ENCODE results near the gene SLC9A7.

The SLC9A7 gene

DNA sequence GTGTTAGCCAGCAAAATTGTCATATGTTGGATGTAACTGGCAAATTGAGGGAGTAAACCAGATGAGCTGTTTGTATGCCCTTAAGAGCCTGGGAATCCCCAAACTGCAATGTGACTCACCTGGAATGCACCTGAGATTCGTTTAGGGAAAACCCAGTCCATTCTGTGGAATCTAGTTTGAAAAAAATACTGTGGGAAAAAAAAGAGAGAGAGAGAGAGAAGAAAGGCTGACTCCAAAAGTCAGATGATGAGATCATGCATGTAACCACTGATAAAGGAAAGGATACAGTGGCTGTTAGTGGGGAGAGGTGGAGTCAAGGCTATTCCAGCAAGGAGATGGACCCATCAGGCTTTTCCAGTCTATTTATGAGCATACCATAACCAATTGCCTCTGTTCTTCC is 48.5 kb downstream of the SLC9A7 start:
- no peak for DNase-seq
- intact Hi-C loops (cut with DNase I), result no loop called here

DNA sequence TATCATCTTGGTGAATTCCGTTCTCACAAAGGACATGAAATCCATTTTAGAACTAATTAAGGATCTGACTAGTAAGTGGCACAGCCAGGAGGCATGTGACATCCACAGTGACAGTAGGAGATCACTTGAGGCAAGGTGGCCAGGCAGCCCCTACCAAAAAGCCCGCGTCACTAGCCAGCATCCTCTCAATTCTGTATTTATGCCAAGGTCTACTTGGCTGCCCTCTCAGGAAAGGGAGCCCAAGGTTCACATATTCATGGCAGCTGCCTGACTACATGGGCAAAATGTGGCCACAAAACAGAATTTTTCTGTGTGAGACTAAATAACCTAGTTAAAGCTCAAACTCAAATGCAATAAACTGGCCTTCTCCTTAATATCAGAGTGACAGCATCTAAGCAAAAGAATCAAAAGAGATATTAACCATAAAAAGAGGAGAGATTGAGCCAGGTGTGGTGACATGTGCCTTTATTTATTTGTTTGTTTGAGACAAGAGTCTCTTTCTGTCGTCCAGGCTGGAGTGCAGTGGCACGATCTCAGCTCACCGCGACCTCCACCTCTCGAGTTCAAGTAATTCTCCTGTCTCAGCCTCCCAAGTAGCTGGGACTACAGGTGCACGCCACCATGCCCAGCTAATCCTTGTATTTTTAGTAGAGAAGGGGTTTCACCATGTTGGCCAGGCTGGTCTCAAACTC is 51.5 kb downstream of the SLC9A7 start:
- DNase-seq, result no peak
- intact Hi-C loops (cut with DNase I), result no loop called here

DNA sequence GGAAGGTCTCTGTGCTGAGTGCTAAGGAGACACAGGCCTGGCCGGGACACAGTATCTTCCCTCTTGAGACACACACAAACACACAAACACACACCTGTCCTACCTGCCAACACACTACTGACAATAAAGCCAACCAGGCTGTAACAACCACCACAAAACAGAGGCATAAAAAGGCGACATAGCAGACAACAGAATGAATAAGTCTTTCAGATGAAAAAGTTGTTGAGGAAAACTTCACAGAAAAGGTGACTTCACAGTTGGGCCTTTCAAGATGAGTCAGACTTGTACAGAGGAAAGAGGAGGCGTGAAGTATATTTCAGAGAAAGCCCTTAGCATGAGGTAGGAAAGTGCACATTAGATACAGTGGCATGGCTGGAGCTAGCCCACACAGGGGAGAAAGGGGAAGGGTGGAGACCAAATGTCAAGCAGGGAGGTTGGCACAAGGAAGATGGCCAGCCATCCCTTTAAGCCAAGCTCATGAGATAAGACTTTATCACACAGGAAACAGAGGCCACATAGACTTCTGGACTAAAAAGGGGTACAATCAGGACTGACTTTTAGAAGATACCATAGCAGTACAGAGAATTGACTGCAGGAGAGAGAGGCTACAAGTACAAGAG is 54.0 kb downstream of the SLC9A7 start:
- intact Hi-C loops (cut with DNase I), result no loop called here
- DNase-seq, result no peak

DNA sequence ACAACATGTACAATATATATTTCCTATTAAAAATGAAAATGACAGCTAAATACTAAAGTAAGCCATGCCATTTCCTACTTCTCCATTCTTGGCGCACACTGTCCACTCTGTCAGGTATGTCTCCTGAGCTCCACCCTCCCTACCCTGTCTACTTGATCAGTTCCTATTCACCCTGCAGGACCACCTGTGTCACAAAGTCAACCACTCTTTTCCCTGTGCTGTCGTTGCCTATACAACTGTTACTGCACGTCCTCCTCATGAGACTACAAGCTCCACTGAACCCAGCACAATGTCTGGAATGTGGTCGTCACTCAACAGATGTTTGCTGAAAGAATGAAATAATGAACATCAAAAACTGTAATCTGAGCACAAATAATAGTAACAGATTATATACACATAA is 54.9 kb downstream of the SLC9A7 start:
- no peak for DNase-seq
- intact Hi-C loops (cut with DNase I), result no loop called here

DNA sequence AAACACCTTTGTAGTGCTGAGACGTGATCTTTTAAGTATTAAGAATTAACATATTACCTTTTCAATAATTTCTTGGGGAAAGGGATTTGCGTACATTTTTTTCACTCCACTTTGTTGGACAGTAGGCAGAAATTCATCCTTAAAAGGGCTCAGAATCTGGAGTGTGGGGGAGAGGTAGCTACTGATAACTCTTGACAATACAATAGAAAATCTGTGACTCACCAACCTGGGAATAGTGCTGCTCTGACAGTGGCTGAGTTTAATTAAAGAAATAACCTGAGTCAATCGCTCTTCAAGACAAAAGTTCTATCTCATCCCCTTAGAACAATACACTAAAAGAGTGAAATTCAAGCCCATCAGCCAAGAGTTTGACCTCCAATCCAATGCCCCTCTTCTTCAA is 60.2 kb downstream of the SLC9A7 start:
- intact Hi-C loops (cut with DNase I), result no loop called here

DNA sequence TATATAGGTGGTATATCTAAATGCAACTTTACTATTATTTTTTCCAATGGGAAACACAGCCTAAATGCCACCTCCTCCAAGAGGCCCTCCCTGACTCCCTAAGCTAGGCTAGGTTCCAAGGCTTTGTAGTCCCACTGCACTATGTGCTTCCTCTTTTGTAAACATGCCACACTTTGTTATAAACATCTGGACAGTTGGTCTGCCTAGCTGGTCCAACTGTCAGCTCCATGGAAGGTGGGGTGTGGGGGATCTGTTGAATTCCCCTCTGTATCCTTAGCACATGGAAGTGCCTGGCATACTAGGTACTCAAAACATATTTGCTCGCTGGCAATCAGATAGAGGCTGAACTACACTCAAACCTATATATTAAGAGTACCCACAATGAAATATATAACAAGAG is 63.4 kb downstream of the SLC9A7 start:
- DNase-seq, result no peak
- intact Hi-C loops (cut with DNase I), result no loop called here

More for the DNA sequence above, 60.2 kb downstream of the SLC9A7 start:
- no peak for DNase-seq

DNA sequence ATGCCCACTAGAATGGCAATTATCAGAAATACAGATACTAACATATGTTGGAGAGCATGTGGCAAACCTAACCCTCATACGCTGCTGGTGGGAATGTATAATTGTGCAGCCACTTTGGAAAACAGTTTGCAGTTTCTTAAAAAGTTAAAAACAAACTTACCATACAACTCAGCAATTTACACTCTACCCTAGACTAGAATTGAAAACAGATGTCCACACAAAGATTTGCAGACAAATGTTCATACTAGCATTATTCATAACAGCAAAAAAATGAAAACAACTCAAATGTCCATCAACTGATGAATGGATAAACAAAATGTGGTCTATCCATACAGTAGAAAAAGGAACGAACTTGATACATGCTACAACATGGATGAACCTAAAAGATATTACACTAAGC is 64.4 kb downstream of the SLC9A7 start:
- intact Hi-C loops (cut with DNase I), result no loop called here
- no peak for DNase-seq

DNA sequence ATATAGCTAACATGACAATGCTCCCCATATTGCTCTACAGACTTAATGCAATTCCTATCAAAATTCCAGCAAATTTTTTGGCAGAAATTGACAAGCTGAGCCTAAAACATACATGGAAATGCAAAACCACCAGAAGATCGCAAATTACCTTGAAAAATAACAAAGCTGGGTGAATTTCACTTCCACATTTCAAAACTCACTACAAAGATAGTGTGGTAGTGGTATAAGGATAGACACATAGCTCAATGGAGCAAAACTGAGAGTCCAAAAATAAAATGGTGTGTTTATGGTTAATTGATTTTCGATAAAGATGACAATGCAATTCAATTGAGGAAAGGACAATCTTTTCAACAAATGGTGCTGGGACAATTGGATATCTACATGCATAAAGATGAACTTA is 65.8 kb downstream of the SLC9A7 start:
- DNase-seq, result no peak
- intact Hi-C loops (cut with DNase I), result no loop called here

DNA sequence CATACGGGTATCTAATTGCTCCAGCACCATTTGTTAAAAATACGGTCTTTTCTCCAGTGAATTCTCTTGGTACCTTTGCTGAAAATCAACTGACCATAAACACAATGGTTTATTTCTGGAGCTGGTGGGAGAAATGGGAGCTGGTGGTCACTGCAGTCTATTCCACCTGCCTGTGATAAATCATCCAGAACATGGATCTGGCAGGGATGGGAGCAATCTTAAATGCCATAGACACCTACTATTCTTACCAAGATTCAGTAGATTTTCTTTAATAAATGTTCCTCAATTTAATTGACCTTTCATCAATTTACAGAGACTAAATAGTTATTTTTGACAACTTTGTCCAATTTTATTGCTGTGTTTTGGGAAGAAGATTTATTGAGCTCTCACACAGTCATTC is 68.1 kb downstream of the SLC9A7 start:
- intact Hi-C loops (cut with DNase I), result no loop called here
- no peak for DNase-seq

DNA sequence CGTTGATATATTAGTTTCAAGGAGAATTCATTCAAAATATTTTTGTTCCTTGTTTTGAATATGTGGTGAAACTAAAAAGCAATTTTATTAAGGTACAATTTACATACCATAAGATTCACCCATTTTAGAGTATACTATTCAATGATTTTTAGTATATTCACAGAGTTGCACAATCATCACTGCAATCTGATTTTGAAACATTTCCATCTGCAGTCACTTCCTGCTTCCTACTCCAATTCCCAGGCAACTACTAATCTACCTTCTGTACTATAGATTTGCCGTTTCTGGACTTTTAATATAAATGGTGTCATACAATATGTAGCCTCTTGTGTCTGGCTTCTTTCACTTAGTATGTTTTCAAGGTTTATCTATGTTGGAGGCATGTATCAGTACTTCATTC is 71.3 kb downstream of the SLC9A7 start:
- DNase-seq, result no peak
- intact Hi-C loops (cut with DNase I), result no loop called here

DNA sequence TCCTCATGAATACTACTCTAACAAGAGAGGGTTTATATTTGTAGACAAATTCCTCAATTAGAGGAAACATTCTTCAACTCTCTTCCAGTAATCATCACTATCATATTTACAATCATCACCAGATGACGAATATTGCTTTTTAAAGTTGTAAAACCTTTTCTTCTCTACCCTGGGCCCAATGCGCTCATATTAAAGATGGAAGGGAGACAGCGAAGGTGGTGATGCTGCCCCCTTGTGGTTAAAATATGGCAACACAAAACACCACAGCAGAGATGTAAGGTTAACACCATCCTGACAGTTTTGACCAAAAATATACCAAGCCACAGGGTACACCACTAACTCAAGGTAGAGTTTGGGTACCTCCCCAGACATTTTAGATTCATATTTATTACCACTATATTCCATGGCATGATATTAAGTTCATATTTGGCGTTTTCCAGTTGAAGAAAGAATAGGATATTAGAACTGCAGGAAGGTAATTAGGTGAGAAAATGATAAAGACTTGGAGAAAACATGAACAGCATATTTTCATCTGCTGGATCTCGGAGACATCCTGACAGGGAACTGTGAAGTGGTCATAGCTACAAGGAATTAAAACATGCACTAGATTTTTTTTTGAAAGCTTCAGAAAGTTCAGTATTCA is 72.8 kb downstream of the SLC9A7 start:
- intact Hi-C loops (cut with DNase I), result no loop called here
- peak in 2 of 10 donors; percentile 9 to 11 for DNase-seq

DNA sequence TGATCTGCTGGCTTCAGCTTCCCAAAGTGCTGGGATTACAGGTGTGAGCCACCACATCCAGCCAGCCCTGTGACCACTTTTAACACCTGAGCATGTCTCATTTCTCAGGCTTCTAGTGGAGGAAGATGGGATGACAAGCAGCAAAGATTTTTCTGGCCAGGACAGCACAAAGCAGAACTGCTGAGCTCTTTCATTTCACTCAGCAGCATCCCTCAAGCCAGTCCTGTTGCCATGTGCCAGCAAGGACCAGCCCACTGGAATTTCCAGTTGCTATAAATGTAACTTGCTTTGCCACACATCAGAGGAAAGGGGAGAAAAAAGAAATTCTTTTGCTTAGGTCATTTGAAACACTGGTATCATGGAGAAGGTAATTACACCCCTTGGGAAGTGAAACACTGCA is 75.9 kb downstream of the SLC9A7 start:
- no peak for DNase-seq
- intact Hi-C loops (cut with DNase I), result no loop called here

DNA sequence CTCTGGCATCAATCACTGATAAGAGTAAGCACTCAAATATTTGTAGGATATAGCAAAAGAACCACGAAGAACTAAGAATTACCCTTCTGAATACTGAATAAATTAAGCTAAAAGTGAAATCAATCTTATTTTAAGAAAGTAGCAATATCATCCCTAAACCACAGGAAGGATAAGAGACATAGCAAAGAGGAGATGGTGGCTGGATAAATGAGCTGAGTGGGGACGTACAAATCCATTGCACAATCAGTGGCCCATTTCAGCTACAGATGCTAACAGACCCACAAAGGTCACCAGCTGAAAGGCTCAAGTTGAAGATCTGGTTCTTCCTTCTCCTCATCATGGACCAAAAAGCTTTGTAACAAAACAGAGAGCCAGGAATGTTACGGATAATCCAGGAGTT is 77.1 kb downstream of the SLC9A7 start:
- intact Hi-C loops (cut with DNase I), result no loop called here
- DNase-seq, result no peak

DNA sequence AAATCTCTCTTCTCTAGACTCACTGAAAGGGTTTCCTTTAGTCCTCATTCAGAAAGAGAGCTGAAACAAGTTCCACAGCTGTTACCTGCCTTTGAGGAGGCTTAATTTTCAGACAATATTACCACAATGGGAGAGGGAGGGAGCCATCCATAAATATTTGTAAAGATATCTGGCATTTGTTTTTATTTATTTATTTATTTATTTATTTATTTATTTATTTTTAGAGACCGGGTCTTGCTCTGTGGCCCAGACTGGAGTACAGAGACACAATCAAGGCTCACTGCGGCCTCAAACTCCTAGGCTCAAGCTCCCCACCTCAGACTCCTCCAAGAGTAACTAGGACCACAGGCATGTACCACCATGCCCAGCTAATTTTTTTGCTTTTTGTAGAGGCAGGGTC is 80.7 kb downstream of the SLC9A7 start:
- no peak for DNase-seq
- intact Hi-C loops (cut with DNase I), result no loop called here

DNA sequence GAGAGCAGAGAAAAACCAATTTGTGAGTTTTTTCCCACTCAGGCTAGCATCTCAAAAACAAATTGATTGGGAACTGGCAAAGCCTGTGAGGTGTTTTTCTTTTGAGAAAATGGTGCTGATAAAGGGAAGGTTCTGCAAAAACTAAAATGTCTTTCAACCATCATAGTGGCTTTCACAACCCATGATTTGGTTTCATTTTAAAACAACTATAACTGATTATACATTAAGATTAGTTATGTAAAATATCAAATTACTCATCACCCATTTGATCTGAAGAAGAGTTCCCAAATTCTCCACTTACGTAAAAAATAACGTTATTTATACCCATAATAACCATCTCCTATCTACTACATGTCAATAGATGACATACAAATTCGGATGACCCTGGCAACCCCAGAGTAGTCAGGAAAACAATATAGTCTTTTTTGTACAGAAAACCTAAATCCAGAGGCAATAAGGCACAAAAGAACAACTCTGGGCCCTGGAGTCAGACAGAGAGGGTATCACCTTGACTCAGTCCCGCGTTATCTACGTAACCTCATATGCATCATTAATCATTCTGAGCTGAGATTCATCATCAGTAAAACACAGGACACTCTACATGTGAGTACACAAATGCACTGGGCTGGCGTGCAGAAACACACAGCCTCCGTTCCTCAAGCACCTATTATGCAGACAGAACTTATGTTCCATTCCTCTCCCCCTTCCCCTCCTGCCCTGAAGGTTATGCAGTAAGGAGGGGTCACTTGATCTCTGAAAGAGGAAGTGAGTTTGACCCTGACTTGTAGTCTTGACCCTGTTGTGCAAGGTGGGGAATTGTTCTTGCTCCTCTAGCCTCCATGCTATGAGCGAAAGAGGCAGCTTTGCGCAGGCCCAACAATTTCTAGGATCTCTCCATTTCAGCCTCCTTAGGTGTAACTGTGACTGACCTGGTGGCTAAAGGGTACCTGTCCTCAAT is 82.2 kb downstream of the SLC9A7 start:
- intact Hi-C loops (cut with DNase I), result no loop called here
- no peak for DNase-seq

DNA sequence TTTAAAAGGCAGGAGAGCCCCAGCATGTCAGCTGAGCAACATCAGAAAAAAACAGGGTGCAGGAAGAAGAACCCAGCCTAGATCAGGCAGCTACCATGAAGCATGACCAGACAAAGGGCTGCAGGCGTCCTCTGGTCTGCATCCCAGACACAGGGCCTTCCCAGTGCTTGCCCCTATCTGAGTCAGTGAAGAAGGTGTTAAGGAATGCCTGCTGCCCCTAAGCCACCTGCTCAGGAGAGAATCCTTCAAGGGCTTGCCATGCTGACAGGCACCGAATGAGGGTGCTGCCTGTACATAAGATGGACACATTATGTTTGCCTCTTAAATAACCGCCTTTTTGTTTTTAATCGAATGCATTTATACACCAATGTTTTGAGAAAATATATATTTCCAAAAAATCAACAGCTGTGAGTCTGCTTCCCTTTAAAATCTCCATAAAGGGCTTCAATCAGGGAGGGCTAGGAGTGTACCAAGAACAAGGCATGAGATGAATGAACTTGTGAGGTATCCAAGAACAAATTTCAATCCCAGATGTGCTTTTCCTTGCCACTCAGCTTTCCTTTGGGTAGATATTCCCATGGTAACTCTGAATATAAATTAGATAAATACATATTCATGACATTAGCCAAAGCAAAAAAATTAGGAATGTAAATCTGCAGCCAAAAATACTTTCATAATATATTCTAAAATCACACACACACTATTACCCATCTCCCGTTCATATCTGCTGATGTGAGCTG is 85.1 kb downstream of the SLC9A7 start:
- DNase-seq, result no peak
- intact Hi-C loops (cut with DNase I), result no loop called here

DNA sequence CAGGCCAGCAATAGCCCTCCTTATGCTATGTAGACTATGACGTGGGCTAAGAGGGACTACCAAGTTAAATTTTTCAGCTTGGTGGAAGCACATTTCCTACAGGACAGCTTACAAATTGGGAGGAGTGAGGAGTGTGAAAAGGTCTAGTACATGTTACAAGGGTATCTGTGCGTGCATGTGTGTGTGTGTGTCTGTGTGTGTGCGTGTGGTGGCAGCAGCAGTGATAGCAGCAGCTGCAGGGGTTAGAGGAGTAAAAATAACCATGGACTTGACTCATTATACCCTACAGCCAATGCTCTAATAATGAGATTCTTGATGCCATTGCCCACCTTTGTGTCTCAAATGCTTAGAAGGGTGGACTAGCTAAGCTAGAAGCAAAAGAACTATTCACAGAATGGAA is 88.6 kb downstream of the SLC9A7 start:
- intact Hi-C loops (cut with DNase I), result no loop called here
- no peak for DNase-seq

DNA sequence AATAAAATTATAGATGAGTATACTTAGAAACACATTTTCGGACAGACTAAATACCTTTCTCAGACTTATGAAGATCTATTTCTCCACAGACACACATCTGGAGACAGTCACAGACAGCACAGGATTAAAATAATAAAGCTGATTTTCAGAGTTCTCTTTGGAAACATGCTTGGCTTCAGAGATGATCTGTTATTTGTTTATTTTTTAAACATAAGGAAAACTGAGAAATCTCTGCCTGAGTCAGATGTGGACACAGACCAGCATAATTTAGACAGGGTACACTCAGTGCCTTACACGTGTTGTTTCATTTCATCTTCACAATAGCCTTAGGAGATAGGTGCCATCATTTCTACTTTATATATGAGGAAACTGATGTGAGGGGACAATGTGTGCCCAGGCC is 92.1 kb downstream of the SLC9A7 start:
- intact Hi-C loops (cut with DNase I), result no loop called here
- no peak for DNase-seq

DNA sequence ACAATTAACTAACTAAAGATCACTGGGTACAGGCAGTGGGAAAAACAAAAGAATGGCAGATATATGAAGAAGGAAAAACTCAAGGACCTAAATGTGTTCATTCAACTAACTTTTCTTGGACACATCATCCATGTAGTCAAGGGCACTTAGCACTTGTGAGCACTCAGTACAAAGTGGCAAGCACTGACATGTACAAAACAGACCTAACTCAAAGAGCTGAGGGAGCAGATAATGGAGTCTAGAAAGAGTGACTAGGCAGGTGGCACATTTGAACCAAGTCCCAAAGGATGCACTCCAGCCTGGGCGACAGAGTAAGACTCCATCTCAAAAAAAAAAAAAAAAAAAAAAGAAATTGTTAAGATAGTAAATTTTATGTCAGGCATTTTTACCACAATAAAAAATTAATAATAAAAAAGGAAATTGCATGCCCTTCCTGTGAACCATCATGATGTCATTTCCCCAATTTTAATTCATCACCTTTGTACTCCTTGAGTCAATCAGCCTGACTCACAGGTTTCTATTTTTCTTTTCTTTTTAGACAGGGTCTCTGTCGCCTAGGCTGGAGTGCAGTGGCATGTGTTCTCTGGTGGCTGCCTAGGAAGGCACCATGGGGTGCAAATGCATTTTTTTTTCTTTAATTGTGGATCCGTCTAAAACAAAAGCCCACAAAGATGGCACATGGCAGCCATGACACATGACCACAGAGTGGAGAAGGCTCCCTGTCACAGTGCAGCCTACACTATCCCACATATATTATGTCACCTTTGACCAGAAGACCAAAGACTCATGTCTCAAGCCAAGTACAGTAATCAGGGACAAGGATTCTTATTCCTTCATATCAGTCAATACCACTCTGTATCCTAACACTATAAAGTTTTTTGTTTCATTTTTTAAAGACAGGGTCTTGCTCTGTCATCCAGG is 93.4 kb downstream of the SLC9A7 start:
- intact Hi-C loops (cut with DNase I), result no loop called here
- no peak for DNase-seq
